Measurements from ENCODE around the gene EZH1.
"Not testable (repeated sequence)": the region's sequence is repeated elsewhere in the genome, so short reads cannot be mapped to it uniquely, and the experiment has no call there.

EZH1 gene

GRCh38 chr17:42672038-42672437 lies 72.8 kb downstream of the EZH1 start:
- no peak overlapping the region for H3K4me3 ChIP-seq (ENCODE audit: low read length)
- no peaks in the 10 kb centered on the region for H3K27me3 ChIP-seq (replicated peaks; ENCODE audit: control insufficient read depth, insufficient read depth, low read length)
- no peak for DNase-seq (ENCODE audit: low read depth)
- no peaks in the 10 kb centered on the region for H3K9me3 ChIP-seq (ENCODE audit: control insufficient read depth, low read length)
- H3K36me3 ChIP-seq (ENCODE audit: control insufficient read depth, insufficient read depth, low read length, severe bottlenecking) = peaks cover 55% of the 10 kb centered on the region
- H3K9ac ChIP-seq (ENCODE audit: low read length) = no peak overlapping the region
- peaks cover 33% of the 10 kb centered on the region for H3K4me1 ChIP-seq (ENCODE audit: control insufficient read depth, insufficient read depth, low read length)

GRCh38 chr17:42670789-42671657 lies 73.8 kb downstream of the EZH1 start:
- H3K27me3 ChIP-seq (replicated peaks; ENCODE audit: control insufficient read depth, insufficient read depth, low read length) = no peaks in the 10 kb centered on the region

GRCh38 chr17:42669977-42670788 lies 74.7 kb downstream of the EZH1 start:
- H3K9me3 ChIP-seq (ENCODE audit: control insufficient read depth, low read length) = no peaks in the 10 kb centered on the region
- no peak for DNase-seq (ENCODE audit: low read depth)
- H3K4me3 ChIP-seq (ENCODE audit: low read length) = no peak overlapping the region
- H3K9ac ChIP-seq (ENCODE audit: low read length) = no peak overlapping the region
- H3K36me3 ChIP-seq (ENCODE audit: control insufficient read depth, insufficient read depth, low read length, severe bottlenecking) = peaks cover 71% of the 10 kb centered on the region
- no peaks in the 10 kb centered on the region for H3K27me3 ChIP-seq (replicated peaks; ENCODE audit: control insufficient read depth, insufficient read depth, low read length)
- peaks cover 35% of the 10 kb centered on the region for H3K4me1 ChIP-seq (ENCODE audit: control insufficient read depth, insufficient read depth, low read length)

More at GRCh38 chr17:42670789-42671657, 73.8 kb downstream of the EZH1 start:
- Histone ChIP-seq H3K36me3 (ENCODE audit: control insufficient read depth, insufficient read depth, low read length, severe bottlenecking) (peaks cover 64% of the 10 kb centered on the region), H3K9ac (ENCODE audit: low read length) (no peak overlapping the region), H3K4me3 (ENCODE audit: low read length) (no peak overlapping the region), H3K9me3 (ENCODE audit: control insufficient read depth, low read length) (no peaks in the 10 kb centered on the region), H3K4me1 (ENCODE audit: control insufficient read depth, insufficient read depth, low read length) (peaks cover 36% of the 10 kb centered on the region)
- DNase-seq (ENCODE audit: low read depth) = no peak

- peaks cover 31% of the 10 kb centered on the region for H3K4me1 ChIP-seq (ENCODE audit: control insufficient read depth, insufficient read depth, low read length)
- no peak for DNase-seq (ENCODE audit: low read depth)
- no peaks in the 10 kb centered on the region for H3K27me3 ChIP-seq (replicated peaks; ENCODE audit: control insufficient read depth, insufficient read depth, low read length)
- H3K9ac ChIP-seq (ENCODE audit: low read length) = no peak overlapping the region
- H3K4me3 ChIP-seq (ENCODE audit: low read length) = no peak overlapping the region
- H3K36me3 ChIP-seq (ENCODE audit: control insufficient read depth, insufficient read depth, low read length, severe bottlenecking) = peaks cover 71% of the 10 kb centered on the region
- no peaks in the 10 kb centered on the region for H3K9me3 ChIP-seq (ENCODE audit: control insufficient read depth, low read length)
These were observed 75.2 kb downstream of the EZH1 start for GRCh38 chr17:42669705-42669976.

GRCh38 chr17:42667088-42667951 lies 77.5 kb downstream of the EZH1 start:
- Histone ChIP-seq H3K4me1 (ENCODE audit: control insufficient read depth, insufficient read depth, low read length) (peaks cover 16% of the 10 kb centered on the region), H3K9me3 (ENCODE audit: control insufficient read depth, low read length) (no peaks in the 10 kb centered on the region), H3K4me3 (ENCODE audit: low read length) (no peak overlapping the region), H3K9ac (ENCODE audit: low read length) (peak overlapping the region; percentile 27), H3K27me3 (replicated peaks; ENCODE audit: control insufficient read depth, insufficient read depth, low read length) (no peaks in the 10 kb centered on the region), H3K36me3 (ENCODE audit: control insufficient read depth, insufficient read depth, low read length, severe bottlenecking) (peaks cover 66% of the 10 kb centered on the region)
- peak; percentile 86 for DNase-seq (ENCODE audit: low read depth)

DNA sequence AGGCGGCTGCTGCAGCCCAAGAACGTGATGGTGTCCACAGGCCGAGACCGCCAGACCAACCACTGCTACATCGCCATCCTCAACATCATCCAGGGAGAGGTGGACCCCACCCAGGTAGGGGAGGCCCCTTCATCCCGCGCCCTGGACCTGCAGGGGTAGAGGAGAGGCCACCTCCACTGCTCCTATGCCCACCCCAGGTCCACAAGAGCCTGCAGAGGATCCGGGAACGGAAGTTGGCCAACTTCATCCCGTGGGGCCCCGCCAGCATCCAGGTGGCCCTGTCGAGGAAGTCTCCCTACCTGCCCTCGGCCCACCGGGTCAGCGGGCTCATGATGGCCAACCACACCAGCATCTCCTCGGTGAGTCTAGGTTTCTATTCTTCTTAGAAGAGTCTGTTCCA lies 78.7 kb downstream of the EZH1 start:
- Histone ChIP-seq H3K36me3 (ENCODE audit: control insufficient read depth, insufficient read depth, low read length, severe bottlenecking) (peaks cover 58% of the 10 kb centered on the region), H3K4me1 (ENCODE audit: control insufficient read depth, insufficient read depth, low read length) (peaks cover 18% of the 10 kb centered on the region)
- H3K4me3 ChIP-seq (ENCODE audit: low read length); H3K27me3 ChIP-seq (replicated peaks; ENCODE audit: control insufficient read depth, insufficient read depth, low read length); H3K9ac ChIP-seq (ENCODE audit: low read length); H3K9me3 ChIP-seq (ENCODE audit: control insufficient read depth, low read length); DNase-seq (ENCODE audit: low read depth): not testable (repeated sequence)

DNA sequence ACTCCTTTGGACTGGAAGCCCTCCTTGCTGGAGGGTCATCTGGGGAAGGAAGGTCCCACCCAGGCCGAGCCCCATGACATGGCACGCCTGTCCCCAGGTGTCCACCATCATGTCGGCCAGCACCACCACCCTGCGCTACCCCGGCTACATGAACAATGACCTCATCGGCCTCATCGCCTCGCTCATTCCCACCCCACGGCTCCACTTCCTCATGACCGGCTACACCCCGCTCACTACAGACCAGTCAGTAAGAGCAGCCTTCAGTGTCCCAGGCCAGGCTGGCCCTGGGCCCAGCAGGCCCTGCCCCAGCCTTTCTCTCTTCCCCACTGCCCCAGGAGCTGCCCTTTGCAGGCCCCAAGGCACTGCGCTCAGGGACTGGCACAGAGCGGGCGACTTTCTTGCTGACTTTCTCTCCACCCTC lies 79.2 kb downstream of the EZH1 start:
- no peak overlapping the region for H3K4me3 ChIP-seq (ENCODE audit: low read length)
- H3K9me3 ChIP-seq (ENCODE audit: control insufficient read depth, low read length) = no peaks in the 10 kb centered on the region
- peaks cover 53% of the 10 kb centered on the region for H3K36me3 ChIP-seq (ENCODE audit: control insufficient read depth, insufficient read depth, low read length, severe bottlenecking)
- peaks cover 23% of the 10 kb centered on the region for H3K4me1 ChIP-seq (ENCODE audit: control insufficient read depth, insufficient read depth, low read length)
- DNase-seq (ENCODE audit: low read depth) = no peak
- H3K9ac ChIP-seq (ENCODE audit: low read length) = no peak overlapping the region
- no peaks in the 10 kb centered on the region for H3K27me3 ChIP-seq (replicated peaks; ENCODE audit: control insufficient read depth, insufficient read depth, low read length)

DNA sequence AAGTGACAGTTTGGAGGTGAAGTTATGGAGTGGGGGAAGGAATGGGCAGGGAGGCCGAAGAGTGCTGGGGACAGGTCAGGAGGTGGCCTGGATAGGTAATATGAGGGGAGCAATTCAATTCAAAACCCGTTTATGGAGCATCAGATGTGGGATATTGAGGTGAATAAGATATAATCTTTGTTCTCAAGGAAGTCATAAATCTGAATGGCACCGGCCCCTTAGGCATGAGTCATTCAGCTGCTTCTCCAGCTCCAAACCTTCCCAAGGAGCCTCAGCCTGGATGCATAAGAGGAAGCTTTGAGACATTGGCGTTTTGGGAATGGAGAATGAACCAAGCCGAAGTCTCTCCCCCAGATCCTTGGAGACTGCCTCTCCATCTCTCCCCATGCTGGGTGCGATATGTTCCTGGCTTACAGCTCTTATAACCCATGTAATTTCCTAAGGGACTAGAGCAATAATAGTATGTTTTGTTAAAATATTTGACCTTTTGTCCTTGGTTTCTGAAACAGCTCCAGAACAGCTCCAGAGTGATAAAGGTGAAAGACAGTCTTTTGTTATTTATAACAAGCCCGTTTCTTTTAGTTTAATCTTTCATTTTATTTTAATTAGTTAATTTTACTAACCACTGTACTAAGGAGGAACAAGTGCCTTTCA lies 84.0 kb downstream of the EZH1 start:
- Histone ChIP-seq H3K36me3 (ENCODE audit: control insufficient read depth, insufficient read depth, low read length, severe bottlenecking) (peaks cover 17% of the 10 kb centered on the region), H3K27me3 (replicated peaks; ENCODE audit: control insufficient read depth, insufficient read depth, low read length) (no peaks in the 10 kb centered on the region), H3K9ac (ENCODE audit: low read length) (peak overlapping the region; percentile 22), H3K9me3 (ENCODE audit: control insufficient read depth, low read length) (no peaks in the 10 kb centered on the region), H3K4me3 (ENCODE audit: low read length) (peak overlapping the region; percentile 58), H3K4me1 (ENCODE audit: control insufficient read depth, insufficient read depth, low read length) (peaks cover 13% of the 10 kb centered on the region)
- DNase-seq (ENCODE audit: low read depth) = peak; percentile 52

- H3K27me3 ChIP-seq (replicated peaks; ENCODE audit: control insufficient read depth, insufficient read depth, low read length); DNase-seq (ENCODE audit: low read depth); H3K9me3 ChIP-seq (ENCODE audit: control insufficient read depth, low read length): not testable (repeated sequence)
- Histone ChIP-seq H3K9ac (ENCODE audit: low read length) (peak overlapping the region; percentile 86), H3K36me3 (ENCODE audit: control insufficient read depth, insufficient read depth, low read length, severe bottlenecking) (peaks cover 12% of the 10 kb centered on the region), H3K4me1 (ENCODE audit: control insufficient read depth, insufficient read depth, low read length) (peaks cover 13% of the 10 kb centered on the region), H3K4me3 (ENCODE audit: low read length) (peak overlapping the region; percentile 88)
These were observed 84.9 kb downstream of the EZH1 start for GRCh38 chr17:42659932-42660274.

GRCh38 chr17:42659079-42659931 lies 85.5 kb downstream of the EZH1 start, which contains the start of gene TUBG2:
TSS of gene TUBG2 (plus strand) at chr17:42659284. CDS start at chr17:42659504, 220 bp downstream.
- H3K36me3 ChIP-seq (ENCODE audit: control insufficient read depth, insufficient read depth, low read length, severe bottlenecking) = peaks cover 9% of the 10 kb centered on the region
- H3K9ac ChIP-seq (ENCODE audit: low read length) = peak within 1 kb of the TSS; percentile 86
- H3K27me3 ChIP-seq (replicated peaks; ENCODE audit: control insufficient read depth, insufficient read depth, low read length) = no peaks in the 10 kb centered on the region
- H3K4me1 ChIP-seq (ENCODE audit: control insufficient read depth, insufficient read depth, low read length) = peaks cover 14% of the 10 kb centered on the region
- peak; percentile 94 for DNase-seq (ENCODE audit: low read depth)
- H3K4me3 ChIP-seq (ENCODE audit: low read length) = peak within 1 kb of the TSS; percentile 88
- no peaks in the 10 kb centered on the region for H3K9me3 ChIP-seq (ENCODE audit: control insufficient read depth, low read length)

All from adipocyte (in vitro differentiated cells).